Suprapubic skin (tissue), 4 donors: Measurements from ENCODE around the gene ZNF665. TPM values are rescaled to one million over a fixed set of nuclear protein-coding genes. Genes with fewer than 3 reads are reported as not detected.

Experiments used
- DNase-seq, 2 donors: peaks; one replicate each; pipeline ENCODE4 v3.0.0-alpha.2; 2019; ENCODE audit warnings: low spot score in 2 of 2
- H3K27ac ChIP-seq: fragments of 200-600 bp; sonication (generic); one replicate; pipeline ENCODE4 v1.5.1; 2019
- H3K27me3 ChIP-seq: fragments of 200-600 bp; sonication (generic); one replicate; pipeline ENCODE4 v1.5.1; 2019
- H3K36me3 ChIP-seq: fragments of 200-600 bp; sonication (generic); one replicate; pipeline ENCODE4 v1.5.1; 2019
- H3K4me1 ChIP-seq: fragments of 200-600 bp; sonication (generic); one replicate; pipeline ENCODE4 v1.5.1; 2019
- H3K4me3 ChIP-seq: fragments of 200-600 bp; sonication (generic); one replicate; pipeline ENCODE4 v1.5.1; 2019; ENCODE audit warnings: mild to moderate bottlenecking
- H3K9me3 ChIP-seq: fragments of 200-600 bp; sonication (generic); one replicate; pipeline ENCODE4 v1.5.1; 2019
- EP300 ChIP-seq: sonication (generic); formaldehyde crosslinking; IDR thresholded peaks from one replicate; pipeline ENCODE4 v1.6.1; 2017; ENCODE audit warnings: antibody characterized with exemption
- POLR2A ChIP-seq, 2 donors: fragments of 450-650 bp; IDR thresholded peaks; one replicate each; pipeline ENCODE4 v1.6.1; 2017; ENCODE audit warnings: antibody characterized with exemption in 2 of 2, mild to moderate bottlenecking in 2 of 2, moderate library complexity in 2 of 2
- POLR2AphosphoS5 ChIP-seq, 3 donors: sonication (generic); formaldehyde crosslinking; IDR thresholded peaks; one replicate each; pipeline ENCODE4 v1.6.1; 2017; ENCODE audit warnings: antibody characterized with exemption in 3 of 3
- WGBS: methylation state at CpG from one replicate; pipeline ENCODE4 v1.1.5; 2018; 5-methylcytosine and 5-hydroxymethylcytosine counted together
- total RNA-seq, 4 donors: library from RNA; depleted of rRNA; stranded (reverse); fragments of >200 nt; gene quantifications; one replicate each; pipeline ENCODE4 v1.1.0, GENCODE V29; 2016
- TF ChIP-seq, protein P1 (sequence below), 2 donors: fragments of 200-600 bp in 1 of 2; fragments of 450-650 bp in 1 of 2; sonication (generic) in 1 of 2; IDR thresholded peaks; one replicate each; pipeline ENCODE4 v1.5.1; 2016 to 2019; ENCODE audit warnings: antibody characterized with exemption in 2 of 2, mild to moderate bottlenecking in 1 of 2, moderate library complexity in 1 of 2

The ZNF665 gene
- total RNA-seq, 4 donors from 2014 or later = 2.6 to 17.0 (median 7.6) TPM

DNA sequence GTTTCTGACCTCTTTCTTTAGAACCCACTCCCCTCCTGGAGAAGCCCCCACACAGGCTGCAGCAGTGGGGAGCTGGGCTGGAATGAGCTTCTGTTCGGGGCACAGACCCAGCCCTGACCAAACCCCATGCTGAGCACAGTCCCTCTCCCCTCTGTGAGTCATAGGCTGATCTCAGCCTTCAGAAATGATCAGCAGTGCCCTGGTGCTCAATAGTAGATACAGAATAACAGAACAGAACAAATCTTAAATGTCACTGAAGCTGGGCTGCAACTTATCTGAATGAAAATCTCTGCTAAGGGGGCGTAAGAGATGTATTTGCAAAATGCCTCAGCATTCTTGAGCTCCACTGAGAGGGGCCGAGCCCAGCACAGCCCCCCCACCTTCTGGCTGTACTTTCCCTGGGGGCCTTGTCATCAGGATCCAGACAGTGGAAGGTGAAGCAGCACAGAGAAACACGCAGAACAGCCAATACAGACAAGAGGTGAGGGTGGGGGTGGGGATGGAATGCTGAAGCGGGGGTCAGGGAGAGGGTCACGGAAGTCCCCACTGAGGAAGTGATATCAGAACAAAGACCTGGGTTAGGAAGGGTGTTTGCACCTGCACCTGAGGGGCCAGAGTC, 9.9 kb downstream of the ZNF665 start:
- H3K4me1 ChIP-seq = no peaks in the 10 kb centered on the region
- 86% methylated on average over 6 of the region's 6 CpGs for WGBS
- TF ChIP-seq POLR2AphosphoS5 (IDR thresholded peaks at IDR 0.05) = no peak

DNA sequence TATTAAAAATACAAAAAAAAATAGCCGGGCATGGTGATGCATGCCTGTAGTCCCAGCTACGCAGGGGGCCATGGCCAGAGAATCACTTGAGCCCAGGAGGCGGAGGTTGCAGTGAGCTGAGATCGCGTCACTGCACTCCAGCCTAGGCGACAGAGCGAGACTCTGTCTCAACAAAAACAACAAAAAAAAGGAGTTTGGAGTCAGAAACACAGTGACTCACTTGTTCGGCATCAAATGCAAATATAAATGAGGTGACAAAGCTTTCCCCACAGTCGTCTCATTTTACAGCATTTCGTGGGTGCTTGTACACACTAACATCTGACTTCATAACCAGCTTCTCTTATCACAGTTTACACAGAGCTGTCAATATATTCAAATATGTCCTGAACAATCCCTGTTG, 11.0 kb downstream of the ZNF665 start:
- peaks cover 39% of the 10 kb centered on the region for H3K36me3 ChIP-seq
- no peaks in the 10 kb centered on the region for H3K9me3 ChIP-seq
- no peak overlapping the region for H3K27ac ChIP-seq
- TF ChIP-seq POLR2AphosphoS5 (IDR thresholded peaks at IDR 0.05) = no peak
- TF ChIP-seq, protein P1, sequence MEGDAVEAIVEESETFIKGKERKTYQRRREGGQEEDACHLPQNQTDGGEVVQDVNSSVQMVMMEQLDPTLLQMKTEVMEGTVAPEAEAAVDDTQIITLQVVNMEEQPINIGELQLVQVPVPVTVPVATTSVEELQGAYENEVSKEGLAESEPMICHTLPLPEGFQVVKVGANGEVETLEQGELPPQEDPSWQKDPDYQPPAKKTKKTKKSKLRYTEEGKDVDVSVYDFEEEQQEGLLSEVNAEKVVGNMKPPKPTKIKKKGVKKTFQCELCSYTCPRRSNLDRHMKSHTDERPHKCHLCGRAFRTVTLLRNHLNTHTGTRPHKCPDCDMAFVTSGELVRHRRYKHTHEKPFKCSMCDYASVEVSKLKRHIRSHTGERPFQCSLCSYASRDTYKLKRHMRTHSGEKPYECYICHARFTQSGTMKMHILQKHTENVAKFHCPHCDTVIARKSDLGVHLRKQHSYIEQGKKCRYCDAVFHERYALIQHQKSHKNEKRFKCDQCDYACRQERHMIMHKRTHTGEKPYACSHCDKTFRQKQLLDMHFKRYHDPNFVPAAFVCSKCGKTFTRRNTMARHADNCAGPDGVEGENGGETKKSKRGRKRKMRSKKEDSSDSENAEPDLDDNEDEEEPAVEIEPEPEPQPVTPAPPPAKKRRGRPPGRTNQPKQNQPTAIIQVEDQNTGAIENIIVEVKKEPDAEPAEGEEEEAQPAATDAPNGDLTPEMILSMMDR (IDR thresholded peaks at IDR 0.05) = no peak
- no peak for TF ChIP-seq EP300
- no peak for TF ChIP-seq POLR2A (IDR thresholded peaks at IDR 0.05)
- 94% methylated on average over 10 of the region's 10 CpGs for WGBS
- no peaks in the 10 kb centered on the region for H3K4me1 ChIP-seq
- H3K4me3 ChIP-seq = no peak overlapping the region
- no peak for DNase-seq
- H3K27me3 ChIP-seq = no peaks in the 10 kb centered on the region

More for the DNA sequence above, 9.9 kb downstream of the ZNF665 start:
- Histone ChIP-seq H3K36me3 (peaks cover 37% of the 10 kb centered on the region), H3K27ac (no peak overlapping the region), H3K9me3 (no peaks in the 10 kb centered on the region), H3K27me3 (no peaks in the 10 kb centered on the region), H3K4me3 (no peak overlapping the region)
- DNase-seq = no peak

DNA sequence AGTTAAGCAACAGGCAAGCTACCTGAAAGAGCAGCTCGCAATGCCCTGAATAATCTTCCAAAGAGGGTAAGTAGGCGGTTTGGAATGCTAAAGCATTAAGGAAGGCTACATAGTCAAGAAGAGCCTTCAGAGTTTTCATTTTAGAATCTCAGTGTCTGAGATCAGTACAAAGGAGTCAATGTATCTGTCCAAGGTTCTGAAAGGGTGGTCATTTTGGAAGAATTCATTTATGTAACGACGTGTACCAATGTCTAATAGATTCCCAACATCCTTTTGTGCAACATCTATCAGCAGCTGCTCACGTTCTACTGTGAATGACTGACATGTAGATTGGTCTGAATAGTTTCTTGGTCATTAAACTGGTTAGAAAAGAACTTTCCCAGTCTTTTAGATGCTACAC, 15.2 kb downstream of the ZNF665 start:
- H3K4me1 ChIP-seq = no peaks in the 10 kb centered on the region
- 95% methylated on average over 5 of the region's 5 CpGs for WGBS
- H3K27ac ChIP-seq = no peak overlapping the region
- no peak for DNase-seq
- H3K9me3 ChIP-seq = no peaks in the 10 kb centered on the region
- TF ChIP-seq EP300 = no peak
- TF ChIP-seq POLR2AphosphoS5 (IDR thresholded peaks at IDR 0.05) = no peak
- TF ChIP-seq, protein P1 (IDR thresholded peaks at IDR 0.05) = no peak
- TF ChIP-seq POLR2A (IDR thresholded peaks at IDR 0.05) = no peak
- no peaks in the 10 kb centered on the region for H3K27me3 ChIP-seq
- no peak overlapping the region for H3K4me3 ChIP-seq
- H3K36me3 ChIP-seq = peaks cover 36% of the 10 kb centered on the region

DNA sequence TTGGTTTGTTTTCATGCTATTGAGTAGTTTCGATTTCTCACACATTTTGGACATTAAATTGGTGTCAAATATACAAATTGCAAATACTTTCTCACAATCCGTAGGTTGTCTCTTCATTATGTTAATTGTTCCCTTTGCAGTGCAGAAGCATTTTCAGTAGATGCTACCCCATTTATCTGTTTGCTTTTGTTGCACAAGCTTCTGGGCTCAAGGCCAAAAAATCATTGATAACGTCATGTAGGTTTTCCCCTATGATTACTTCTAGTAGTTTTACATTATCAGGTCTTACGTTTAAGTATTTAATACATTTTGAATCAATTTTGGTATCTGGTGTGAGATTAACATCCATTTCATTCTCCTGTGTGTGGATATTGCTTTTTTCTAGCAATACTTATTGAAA, 20.3 kb downstream of the ZNF665 start:
- H3K36me3 ChIP-seq = no peaks in the 10 kb centered on the region
- no peaks in the 10 kb centered on the region for H3K27me3 ChIP-seq
- H3K9me3 ChIP-seq = no peaks in the 10 kb centered on the region
- H3K4me1 ChIP-seq = no peaks in the 10 kb centered on the region
- H3K4me3 ChIP-seq = no peak overlapping the region
- TF ChIP-seq EP300 (no peak), POLR2AphosphoS5 (IDR thresholded peaks at IDR 0.05) (no peak), POLR2A (IDR thresholded peaks at IDR 0.05) (no peak)
- TF ChIP-seq, protein P1 (IDR thresholded peaks at IDR 0.05) = no peak
- no peak overlapping the region for H3K27ac ChIP-seq
- WGBS = 49% methylated on average over 4 of the region's 4 CpGs
- DNase-seq = no peak

DNA sequence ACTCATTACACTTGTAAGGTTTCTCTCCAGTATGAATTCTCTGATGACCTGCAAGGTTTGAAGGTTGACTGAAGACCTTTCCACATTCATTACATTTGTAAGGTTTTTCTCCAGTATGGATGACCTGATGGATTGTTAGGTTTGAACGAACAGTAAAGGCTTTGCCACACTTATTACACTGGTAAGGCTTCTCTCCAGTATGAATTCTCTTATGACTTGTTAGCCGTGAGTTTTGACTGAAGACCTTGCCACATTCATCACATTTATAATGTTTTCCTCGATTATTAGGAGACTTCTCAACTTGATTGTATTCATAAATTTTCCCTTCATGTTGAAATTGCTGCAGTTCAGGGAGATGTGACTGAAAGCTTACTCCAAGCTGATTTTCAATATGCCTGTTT, 27.5 kb downstream of the ZNF665 start:
- Histone ChIP-seq H3K4me3 (no peak overlapping the region), H3K27me3 (no peaks in the 10 kb centered on the region), H3K9me3 (peaks cover 34% of the 10 kb centered on the region), H3K4me1 (no peaks in the 10 kb centered on the region), H3K27ac (no peak overlapping the region), H3K36me3 (peaks cover 14% of the 10 kb centered on the region)
- no peak for DNase-seq
- WGBS = 93% methylated on average over 3 of the region's 3 CpGs
- TF ChIP-seq POLR2AphosphoS5 (IDR thresholded peaks at IDR 0.05) = no peak
- TF ChIP-seq, protein P1 (IDR thresholded peaks at IDR 0.05) = no peak
- no peak for TF ChIP-seq EP300
- TF ChIP-seq POLR2A (IDR thresholded peaks at IDR 0.05) = no peak

DNA sequence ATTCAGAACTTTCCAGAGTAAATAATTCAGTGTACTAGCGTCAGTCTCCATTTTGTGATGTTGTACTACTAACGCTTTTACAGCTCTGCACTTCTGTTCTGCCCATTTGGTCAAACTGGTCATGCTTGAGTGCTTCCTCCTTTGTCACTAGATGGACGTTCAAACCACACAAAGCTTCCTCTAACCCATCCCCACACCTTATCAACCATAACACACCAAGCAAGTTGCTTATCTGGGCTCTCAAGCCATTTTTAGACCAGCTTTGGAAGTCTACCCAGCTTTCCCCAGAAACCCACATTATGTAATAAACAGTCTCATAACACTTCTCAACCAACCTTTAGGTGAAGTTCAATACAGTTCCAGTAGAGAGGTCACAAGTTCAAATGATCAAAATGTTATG, 32.0 kb downstream of the ZNF665 start:
- Histone ChIP-seq H3K36me3 (peaks cover 14% of the 10 kb centered on the region), H3K4me1 (peaks cover 23% of the 10 kb centered on the region), H3K9me3 (peaks cover 31% of the 10 kb centered on the region), H3K4me3 (no peak overlapping the region), H3K27ac (no peak overlapping the region), H3K27me3 (no peaks in the 10 kb centered on the region)
- no peak for TF ChIP-seq EP300
- no peak for TF ChIP-seq POLR2A (IDR thresholded peaks at IDR 0.05)
- TF ChIP-seq, protein P1 (IDR thresholded peaks at IDR 0.05) = no peak
- 74% methylated on average over 3 of the region's 3 CpGs for WGBS
- no peak for DNase-seq
